Stimulated activated CD8-positive, alpha-beta memory T cell treated with anti-CD3 and anti-CD28 coated beads, Interleukin-2, amount 100 ng/mL, for 48 hours (primary cell): ENCODE data around the gene CCDC183.
"Not testable (repeated sequence)": the region's sequence is repeated elsewhere in the genome, so short reads cannot be mapped to it uniquely, and the experiment has no call there.

ENCODE experiments used
- DNase-seq, 2 donors: peaks; one replicate each; pipeline ENCODE4 v3.0.0-alpha.2; 2020; ENCODE audit warnings: low read depth in 2 of 2

Gene CCDC183

DNA sequence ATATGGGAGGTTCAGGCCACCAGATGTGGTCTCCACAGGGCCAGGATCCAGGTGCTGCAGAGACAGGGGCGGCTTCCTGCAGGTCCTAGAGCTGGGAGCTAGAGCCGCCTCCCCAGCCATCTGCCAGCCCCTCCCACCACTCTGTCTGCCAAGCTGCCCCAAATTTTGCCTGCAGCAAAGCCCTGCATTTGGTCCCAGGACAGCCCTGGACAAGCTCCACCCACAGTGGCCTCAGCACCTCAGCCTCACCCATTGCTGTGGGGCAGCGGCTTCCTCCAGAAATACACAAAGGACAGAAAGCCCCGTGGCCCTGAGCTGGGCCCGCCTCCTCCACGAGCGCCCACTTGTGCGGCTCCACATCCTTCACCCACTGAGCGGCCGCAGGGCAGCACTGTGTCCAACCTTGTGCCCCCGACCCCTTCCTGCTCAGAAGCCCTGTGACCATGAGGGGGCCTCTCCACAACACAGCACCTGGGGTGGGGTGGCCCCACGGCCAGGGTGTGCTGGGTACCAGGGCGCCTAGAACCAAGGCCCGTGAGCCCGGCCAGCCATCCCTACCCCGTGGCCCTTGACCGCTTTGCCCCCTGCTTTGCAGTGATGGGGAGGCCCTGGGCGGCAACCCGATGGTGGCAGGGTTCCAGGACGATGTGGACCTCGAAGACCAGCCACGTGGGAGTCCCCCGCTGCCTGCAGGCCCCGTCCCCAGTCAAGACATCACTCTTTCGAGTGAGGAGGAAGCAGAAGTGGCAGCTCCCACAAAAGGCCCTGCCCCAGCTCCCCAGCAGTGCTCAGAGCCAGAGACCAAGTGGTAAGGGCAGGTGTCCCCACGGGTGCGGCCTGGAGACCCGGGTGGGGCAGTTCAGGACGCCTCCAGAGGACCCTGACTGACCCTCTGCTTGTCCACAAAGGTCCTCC, 42.4 kb downstream of the CCDC183 start:
- no peak for DNase-seq

DNA sequence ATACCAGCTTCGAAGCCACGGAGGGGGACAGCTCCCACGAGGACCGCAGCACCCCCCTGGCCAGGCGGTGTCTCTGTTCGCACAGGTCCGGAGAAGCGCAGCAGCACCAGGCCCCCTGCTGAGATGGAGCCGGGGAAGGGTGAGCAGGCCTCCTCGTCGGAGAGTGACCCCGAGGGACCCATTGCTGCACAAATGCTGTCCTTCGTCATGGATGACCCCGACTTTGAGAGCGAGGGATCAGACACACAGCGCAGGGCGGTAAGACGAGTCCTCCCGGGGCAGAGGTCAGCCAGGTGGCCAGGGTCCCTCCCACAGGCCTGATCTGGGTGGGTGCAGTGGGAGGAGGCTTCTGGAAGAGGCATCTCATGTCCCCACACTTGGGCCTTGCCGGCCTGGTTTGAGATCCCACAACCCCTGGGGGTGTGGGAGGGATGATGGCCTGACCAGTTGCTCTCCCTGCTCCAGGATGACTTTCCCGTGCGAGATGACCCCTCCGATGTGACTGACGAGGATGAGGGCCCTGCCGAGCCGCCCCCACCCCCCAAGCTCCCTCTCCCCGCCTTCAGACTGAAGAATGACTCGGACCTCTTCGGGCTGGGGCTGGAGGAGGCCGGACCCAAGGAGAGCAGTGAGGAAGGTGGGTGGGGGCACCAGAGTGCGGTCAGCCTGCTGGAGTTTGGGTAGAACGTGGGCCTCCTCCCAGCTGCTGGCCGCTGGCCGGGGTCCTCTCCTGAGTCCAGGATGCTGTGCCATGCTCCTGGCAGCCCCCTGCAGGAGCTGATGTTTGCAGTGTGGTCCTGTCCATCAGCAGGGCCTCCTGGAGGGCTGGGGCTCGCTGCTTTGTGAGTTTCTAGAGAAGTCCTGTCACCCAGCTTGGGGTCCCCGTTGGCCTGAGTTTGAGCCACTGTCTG, 43.3 kb downstream of the CCDC183 start:
- DNase-seq = no peak

DNA sequence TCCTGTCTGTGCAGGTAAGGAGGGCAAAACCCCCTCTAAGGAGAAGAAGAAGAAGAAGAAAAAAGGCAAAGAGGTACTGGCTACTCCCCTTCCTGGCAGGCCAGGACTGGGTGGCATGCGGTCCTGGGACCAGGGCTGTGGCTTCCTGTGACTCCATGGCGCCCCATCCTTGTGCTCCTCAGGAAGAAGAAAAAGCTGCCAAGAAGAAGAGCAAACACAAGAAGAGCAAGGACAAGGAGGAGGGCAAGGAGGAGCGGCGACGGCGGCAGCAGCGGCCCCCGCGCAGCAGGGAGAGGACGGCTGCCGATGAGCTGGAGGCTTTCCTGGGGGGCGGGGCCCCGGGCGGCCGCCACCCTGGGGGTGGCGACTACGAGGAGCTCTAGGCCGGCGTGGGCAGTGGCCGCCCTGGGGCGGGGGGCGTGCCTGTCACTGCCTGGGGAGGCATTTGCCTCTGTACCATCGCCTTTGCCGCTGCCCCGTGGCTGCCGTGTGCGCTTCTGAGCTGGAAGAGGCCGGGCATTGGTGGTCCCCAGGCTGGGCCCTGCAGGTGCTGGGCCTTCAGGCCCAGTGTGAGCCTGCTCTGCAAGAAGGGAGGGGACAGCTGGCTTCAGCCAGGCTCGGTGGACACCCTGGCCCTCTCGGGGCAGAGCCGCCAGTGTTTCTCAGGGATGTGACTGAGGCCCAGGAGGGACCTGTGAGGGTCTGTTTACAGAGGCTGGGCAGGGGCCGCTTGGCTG, 44.2 kb downstream of the CCDC183 start:
- DNase-seq = no peak

DNA sequence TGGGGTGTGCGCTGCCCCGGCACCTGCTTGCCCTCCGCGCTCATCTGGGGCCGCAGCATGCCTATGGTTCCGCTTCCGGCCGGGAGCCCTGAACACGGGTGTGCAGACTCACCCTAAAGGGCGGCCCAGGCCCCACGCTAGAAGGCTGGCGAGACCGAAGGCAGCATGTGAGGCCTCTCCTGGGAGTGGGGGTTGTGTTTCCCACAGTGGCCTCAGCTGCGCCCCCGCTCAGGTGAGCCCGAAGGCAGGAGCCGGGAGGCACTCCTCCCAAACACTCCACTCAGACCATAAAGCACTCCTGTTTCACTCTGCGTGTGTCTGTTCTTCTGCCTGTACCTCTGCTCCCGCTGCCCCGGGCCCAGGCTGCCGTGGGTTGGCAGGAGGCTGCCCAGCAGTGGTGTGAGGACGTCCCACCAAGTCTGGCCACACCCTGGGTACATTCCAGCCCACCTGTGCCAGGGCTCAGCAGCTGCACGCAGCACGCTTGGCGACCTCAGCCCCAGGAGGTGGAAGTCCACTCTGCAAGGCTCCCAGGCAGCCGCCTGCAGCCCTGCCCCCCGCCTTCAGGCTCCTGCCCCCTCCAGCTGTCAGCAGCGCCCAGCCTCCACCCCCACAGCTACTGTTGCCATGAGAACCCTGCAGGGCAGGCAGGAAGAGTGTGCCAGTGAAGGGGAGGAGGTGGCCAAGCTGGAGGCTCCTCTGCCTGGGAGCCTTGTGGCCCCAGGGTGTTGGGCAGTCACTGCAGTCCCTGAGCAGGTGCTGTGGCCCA, 44.9 kb downstream of the CCDC183 start:
- no peak for DNase-seq

DNA sequence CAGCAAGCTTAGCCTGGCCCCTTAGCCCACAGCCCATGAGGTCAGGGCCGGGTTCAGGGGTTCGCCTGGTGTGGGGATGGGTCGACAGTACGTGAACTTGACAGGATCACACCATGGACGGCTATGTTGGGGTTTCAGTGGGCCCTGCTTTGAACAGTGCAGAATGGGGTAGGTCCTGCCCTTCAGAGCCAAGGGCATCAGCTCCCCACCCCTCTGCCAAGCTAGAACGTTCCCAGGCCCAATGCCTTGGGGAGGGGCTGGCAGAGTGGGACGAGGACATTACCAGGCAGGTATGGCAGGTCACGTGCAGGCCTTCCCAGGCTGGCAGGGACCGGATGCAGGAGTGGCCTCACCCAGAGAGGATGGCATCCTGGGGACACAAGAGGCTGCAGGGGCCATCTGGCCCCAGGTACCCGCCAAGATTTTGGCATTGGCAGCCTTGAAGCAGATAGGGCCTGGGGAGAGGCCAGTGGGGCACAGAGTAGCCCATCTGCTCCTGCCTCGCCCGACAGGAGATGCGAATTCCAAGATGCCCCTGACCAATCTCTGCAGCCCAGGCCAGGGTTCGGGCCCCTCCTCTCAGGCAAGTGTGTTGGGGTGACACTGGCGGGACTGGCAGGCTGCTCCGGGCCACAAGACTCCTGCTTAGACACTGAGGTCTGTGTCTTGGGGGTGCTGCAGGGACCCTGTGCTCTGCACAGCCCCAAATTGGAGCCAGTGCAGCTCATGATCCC, 45.7 kb downstream of the CCDC183 start:
- DNase-seq = not testable (repeated sequence)

DNA sequence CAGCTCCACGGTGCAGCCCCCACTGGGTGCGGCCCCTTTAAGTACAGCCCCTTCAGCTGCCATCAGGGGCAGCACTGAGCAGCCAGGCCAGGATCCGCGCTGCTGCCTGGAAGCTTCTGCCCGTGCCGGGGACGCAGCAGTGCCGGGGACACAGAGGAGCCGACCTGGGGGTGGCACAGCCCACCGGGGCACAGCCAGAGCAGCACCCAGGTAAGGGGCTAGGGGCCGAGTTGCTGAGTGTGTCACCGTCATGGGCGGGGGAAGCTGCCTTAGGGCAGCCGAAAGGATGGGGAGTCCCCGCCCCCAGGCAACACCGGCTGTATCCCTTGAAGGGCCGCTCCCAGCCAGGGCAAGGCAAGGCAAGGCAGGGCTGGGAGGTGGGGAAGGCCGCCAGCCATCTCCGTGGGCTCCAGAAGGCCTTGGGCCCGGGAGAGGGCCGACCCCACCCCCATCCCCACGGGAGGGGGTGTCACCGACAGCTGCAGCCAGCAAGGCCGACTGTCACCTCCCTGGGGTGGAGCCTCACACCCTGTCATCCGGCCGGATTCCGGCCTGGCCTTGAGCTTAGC, 46.3 kb downstream of the CCDC183 start, which contains the start of gene AJM1:
Gene AJM1 (plus strand): TSS at position 99 of the 569 bp plus-strand sequence. CDS start 1,937 bp downstream, outside the sequence.
- DNase-seq = peak; percentile 69 to 76

DNA sequence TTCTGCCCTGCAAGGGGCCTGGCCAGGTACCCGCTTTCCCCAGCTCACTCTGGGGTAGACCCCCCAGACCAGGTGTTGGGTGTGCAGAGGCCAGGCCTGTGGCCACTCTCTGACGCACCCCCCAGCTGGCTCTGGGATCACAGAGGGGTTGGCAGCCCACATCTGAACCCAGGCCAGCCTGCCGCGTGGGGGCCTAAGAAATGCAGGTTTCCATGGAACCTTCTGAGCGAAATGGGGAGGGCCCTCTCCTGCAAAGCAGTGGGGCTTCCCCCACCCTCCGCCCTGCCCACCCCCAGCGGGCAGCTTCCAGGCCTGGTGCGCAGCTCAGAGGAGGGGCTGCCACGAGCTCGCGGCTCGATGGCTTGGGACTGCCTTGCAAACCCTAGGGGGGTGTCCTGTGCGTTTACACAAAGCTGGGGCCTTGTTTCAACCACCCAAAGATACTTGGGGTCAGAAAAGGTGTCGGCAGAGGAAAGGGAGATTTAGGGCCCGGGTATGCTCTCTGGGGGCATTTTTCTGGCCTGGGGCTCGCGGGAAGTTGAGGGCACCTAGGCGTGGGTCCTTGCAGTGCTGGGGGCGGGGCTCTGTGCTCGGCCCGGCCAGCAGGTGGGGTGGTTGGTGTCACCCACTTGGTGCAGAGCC, 47.1 kb downstream of the CCDC183 start:
- DNase-seq = not testable (repeated sequence)

DNA sequence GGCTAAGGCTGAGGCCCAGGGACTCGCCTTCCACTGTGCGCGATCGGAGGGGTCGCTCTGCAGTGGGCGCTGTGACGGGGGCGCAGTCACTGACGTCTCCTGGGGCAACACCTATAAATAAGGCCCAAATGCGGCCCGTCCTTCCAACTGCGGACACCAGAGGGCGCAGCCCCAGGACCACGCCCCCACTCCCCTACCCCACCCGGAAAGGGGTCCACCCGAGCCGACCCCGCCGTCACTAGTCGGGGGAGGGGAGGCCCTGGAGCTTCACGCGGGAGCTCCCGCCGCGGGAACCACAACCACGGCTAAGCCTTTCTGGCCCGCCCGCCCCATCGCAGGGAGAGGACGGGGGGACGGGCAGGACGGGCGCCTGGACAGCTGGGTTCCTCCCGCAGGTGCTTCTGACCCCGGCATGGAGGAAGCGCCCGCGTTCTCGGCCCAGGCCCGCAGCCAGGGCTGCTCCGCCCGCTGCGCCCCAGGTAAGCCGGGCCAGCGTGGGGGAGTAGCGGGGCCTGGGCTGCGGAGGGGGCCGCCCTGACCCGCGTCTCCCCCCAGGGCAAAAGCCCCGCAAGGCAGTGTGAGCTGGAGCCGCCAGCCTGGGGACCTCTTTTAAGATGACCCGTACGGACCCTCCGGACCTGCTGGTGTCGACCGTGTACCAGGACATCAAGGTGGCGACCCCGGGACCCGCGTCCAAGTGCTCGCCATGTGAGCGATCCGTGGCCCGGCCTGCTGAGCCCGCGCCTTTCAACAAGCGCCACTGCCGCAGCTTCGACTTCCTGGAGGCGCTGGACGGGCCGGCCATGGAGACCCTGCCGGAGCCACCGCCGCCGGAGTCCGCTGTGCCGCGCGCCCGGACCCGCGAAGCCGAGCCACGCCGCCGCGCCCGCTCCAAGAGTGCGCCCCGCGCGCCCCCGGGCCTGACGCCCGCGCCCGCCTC, 47.9 kb downstream of the CCDC183 start:
- DNase-seq = peak in 1 of 2 donors; percentile 63

DNA sequence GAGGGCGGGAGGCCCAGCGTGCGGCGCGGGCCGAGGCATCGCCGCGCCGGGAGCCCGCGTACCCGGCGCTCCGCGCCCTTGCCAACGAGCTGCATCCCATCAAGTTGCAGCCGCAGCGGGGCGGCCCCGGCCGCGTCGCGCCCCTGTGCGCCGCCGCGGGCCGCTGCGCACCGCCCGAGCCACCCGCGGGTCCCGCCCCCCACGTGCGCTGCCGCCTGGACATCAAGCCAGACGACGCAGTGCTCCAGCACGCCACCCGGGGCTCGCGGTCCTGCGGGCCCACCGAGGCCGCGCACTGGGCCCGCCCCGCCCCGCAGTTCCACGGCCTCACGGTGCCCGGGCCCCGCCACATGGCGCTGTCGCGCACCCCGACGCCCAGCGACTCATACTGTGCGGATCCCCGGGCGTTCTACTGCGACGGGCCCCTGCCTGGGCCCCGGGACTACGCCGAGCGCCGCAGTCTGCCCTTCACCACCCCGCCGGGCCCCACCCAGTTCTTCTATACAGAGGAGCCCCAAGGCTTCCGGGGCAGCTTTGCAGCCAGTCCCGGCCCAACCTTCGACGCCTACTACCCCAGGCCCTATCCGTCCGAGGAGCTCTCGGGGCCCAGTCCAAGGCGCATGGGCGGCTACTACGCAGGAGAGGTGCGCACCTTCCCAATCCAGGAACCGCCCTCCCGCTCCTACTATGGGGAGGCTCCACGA, 48.8 kb downstream of the CCDC183 start:
- DNase-seq = no peak

DNA sequence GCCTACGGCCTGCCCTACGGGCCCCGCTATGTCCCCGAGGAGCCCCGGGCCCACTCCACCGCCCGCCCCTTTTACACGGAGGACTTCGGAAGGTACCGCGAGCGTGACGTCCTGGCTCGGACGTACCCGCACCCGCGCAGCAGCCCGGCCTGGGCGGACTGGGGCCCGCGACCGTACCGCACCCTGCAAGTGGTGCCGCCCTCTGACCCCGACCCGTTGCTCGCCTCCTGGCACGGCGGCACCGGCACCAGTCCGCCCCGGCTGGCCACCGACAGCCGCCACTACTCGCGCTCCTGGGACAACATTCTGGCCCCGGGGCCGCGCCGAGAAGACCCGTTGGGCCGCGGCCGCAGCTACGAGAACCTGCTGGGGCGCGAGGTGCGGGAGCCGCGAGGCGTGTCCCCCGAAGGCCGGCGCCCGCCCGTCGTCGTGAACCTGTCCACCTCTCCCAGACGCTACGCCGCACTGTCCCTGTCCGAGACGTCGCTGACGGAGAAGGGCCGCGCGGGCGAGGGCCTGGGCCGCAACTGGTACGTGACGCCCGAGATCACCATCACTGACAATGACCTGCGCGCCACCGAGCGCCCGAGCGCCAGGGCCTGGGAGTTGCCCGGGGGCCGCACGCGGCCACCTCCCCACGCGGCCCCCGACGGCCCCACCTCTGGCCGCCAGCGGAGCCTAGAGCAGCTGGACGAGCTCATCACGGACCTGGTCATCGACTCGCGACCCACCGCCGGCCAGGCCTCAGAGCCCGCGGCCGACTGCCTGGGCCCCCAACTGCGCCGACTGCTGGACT, 49.5 kb downstream of the CCDC183 start:
- DNase-seq = no peak

DNA sequence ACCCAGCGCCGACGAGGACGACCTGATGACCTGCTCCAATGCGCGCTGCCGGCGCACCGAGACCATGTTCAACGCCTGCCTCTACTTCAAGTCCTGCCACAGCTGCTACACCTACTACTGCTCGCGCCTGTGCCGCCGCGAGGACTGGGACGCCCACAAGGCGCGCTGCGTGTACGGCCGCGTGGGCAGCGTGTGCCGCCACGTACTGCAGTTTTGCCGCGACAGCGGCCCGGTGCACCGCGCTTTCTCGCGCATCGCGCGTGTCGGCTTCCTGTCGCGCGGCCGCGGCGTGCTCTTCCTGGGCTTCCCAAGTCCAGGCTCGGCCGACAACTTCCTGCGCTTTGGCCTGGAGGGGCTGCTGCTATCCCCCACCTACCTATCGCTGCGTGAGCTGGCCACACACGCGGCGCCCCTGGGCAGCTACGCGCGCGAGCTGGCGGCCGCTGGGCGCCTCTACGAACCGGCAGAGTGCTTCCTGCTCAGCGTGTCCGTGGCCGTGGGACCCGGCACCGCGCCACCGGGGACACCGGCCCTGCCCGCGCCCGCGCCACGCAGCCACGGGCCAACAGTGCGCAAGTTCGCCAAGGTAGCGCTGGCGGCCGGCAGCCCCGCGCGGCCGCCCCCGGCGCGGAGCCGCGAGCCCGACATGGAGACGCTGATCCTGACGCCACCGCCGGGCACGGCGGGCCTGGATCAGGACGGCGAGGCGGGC, 50.4 kb downstream of the CCDC183 start:
- no peak for DNase-seq

DNA sequence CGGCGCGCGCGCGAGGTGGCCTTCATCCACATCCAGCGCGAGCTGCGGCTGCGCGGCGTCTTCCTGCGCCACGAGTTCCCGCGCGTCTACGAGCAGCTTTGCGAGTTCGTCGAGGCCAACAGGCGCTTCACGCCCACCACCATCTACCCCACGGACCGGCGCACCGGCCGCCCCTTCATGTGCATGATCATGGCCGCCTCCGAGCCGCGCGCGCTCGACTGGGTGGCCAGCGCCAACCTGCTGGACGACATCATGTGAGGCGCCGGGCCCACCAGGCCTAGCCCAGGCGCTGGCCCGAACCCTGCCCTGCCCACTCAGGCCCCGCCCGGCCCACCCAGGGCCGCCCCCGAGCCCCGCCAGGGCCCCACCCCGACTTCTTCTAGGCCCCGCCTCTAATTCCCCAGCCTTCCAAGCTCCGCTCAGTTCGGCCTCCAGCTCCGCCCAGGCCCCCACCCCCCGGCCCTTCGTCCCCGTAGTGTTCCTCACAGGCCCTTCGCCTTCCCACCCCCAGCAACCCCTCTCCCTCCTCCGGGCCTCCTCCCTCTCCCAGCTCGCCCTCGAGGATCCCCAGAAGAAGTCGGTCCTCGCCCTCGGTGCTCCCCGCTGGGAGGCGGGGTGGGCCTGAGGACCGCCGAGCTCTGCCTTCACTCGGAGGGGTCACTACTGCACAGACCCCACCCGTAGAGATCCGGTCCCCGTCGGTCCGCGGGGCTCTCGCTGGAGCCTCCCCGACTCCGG, 51.1 kb downstream of the CCDC183 start:
- no peak for DNase-seq

DNA sequence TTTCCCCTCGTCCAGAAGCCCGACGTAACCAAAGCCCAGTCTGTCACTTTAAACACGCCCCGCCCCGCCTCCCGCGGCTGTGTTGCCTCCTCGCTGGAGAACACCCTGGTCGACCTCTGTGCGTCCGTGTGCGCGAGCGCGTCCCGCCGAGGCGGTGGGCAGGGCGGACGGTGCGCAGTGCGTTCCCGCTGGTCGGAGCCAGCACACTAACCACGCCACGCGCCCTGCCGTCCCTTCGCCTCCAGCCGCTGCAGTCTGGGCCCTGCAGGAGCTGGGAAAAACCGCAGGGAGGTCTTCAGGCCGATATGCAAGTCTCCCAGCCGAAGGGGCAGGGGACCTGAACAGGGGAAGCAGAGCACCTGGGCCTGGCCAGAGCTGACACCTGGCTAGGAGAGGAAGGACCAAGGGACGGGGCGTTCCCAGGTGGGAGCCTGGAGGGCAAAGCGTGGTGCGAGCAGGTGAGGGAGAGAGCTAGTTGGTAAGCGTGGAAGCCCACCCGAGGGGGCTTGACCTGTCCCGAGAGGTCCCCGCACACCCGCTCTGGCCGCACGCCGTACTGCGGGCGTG, 51.8 kb downstream of the CCDC183 start:
- peak; percentile 80 to 83 for DNase-seq

DNA sequence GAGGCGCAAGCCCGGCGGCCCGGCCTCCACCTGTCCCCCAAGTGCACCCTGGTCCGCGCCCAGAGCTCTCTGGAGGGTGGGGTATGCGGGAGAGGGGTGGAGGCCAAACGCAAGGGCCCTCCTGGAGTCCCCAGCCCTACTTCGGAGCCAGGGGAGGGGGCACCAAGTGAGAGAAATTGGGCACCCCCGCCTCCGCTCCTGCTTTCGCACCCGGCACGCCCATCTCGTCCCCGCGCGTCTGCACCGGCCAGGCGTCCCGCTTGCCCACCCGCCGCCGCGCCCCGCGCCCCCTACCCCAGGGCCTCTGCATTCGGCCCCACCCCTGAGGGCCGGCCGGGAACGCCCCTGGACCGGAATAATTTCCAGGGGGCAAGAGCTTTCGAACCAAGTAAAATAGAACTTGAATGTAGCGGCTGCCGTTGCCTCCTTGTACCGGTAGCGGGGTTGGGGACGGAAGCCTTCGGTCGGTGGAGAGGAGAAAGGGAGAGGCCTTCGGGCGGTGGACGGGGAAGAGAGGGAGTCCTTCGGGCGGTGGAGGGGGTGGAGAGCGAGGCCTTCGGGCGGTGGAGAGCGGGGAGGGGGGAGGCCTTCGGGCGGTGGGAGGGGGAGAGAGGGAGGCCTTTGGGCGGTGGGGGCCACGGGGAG, 52.4 kb downstream of the CCDC183 start:
- DNase-seq = no peak
